Measurements from ENCODE around the gene TMEM255B. TPM values are rescaled to one million over a fixed set of nuclear protein-coding genes. Genes with fewer than 3 reads are reported as not detected.

TMEM255B gene
- total and polyA plus RNA-seq, 2 of the 4 experiments (the other 2 are of a cell fraction) = 0.36 to 0.94 TPM

- ChIA-PET CTCF (no interaction called here), POLR2A (ENCODE audit: unreplicated experiment) (no interaction called here)
- peaks cover 48% of the 10 kb centered on the region for H3K9me1 ChIP-seq (ENCODE audit: insufficient read depth, low read length)
- ATAC-seq (ENCODE audit: low read depth) = peak; percentile 19
- no peak overlapping the region for H3K4me3 ChIP-seq (ENCODE audit: insufficient read depth, low read depth, low read length)
- peaks cover 7 to 82% of the 10 kb centered on the region in 2 experiments for H3K79me1 ChIP-seq (ENCODE audit: low read depth in 1 of 2, low read length in 2 of 2)
- peak overlapping the region; percentile 34 for H3K4ac ChIP-seq (ENCODE audit: low read depth, low read length)
- peak overlapping the region; percentile 7 for H2AK9ac ChIP-seq (replicated peaks; ENCODE audit: low read depth, low read length, poor library complexity)
- TF ChIP-seq RAD21 (IDR thresholded peaks at IDR 0.05; ENCODE audit: low read length) (no peak), CHD1 (IDR thresholded peaks at IDR 0.05; ENCODE audit: low read depth, low read length) (no peak), ELK1 (IDR thresholded peaks at IDR 0.05; ENCODE audit: borderline replicate concordance, low read depth, low read length) (no peak), MAFK (IDR thresholded peaks at IDR 0.05; ENCODE audit: low read depth, low read length) (no peak), NFE2L2 (IDR thresholded peaks at IDR 0.05; ENCODE audit: low read depth, low read length) (no peak), USF2 (IDR thresholded peaks at IDR 0.05; ENCODE audit: low read depth, low read length) (no peak), RCOR1 (IDR thresholded peaks at IDR 0.05; ENCODE audit: insufficient replicate concordance, low read length) (no peak)
- H3K36me3 ChIP-seq (ENCODE audit: control insufficient read depth, insufficient read depth, low read length) = peaks cover 34% of the 10 kb centered on the region
- WGBS, 2 experiments (ENCODE audit: extremely low coverage in 2 of 2, insufficient read length in 1 of 2) = 0% methylated on average over 2 of the region's 9 CpGs; no CpG with 5 or more reads in 1 of the 2 experiments
- no peaks in the 10 kb centered on the region for H3K27me3 ChIP-seq (ENCODE audit: control insufficient read depth, insufficient read depth, low read length)
- peak overlapping the region; percentile 23 for H3K14ac ChIP-seq (replicated peaks; ENCODE audit: low read depth, low read length)
- peak overlapping the region; percentile 41; the same call in 1 of the 2 replicates for H3K27ac ChIP-seq (ENCODE audit: insufficient read depth, low read length)
- in situ Hi-C loops (cut with MboI; ENCODE audit: low sequenced_read_pairs) = no loop called here
- H3K9ac ChIP-seq (ENCODE audit: low read depth, low read length) = no peak overlapping the region; the same call in 1 of the 2 replicates
- peak; percentile 78 for DNase-seq
- H4K5ac ChIP-seq (ENCODE audit: low read depth, low read length) = no peak overlapping the region
- no peak overlapping the region for H2BK20ac ChIP-seq (ENCODE audit: low read depth, low read length)
- peaks cover 100% of the 10 kb centered on the region for H4K20me1 ChIP-seq (ENCODE audit: insufficient read depth, low read length)
- H2BK120ac ChIP-seq (ENCODE audit: low read depth, low read length) = peak overlapping the region; percentile 18; the same call in 1 of the 2 replicates
- BruUV-seq (replicated peaks) = no TSS peak
- H3K9me3 ChIP-seq (ENCODE audit: control insufficient read depth, insufficient read depth, low read length) = no peaks in the 10 kb centered on the region
- H2AK5ac ChIP-seq (ENCODE audit: low read depth, low read length) = peak overlapping the region; percentile 20; the same call in 1 of the 2 replicates
- peak overlapping the region; percentile 14; the same call in 1 of the 2 replicates for H4K91ac ChIP-seq (ENCODE audit: insufficient read depth, low read depth, low read length)
- H2AFZ ChIP-seq (replicated peaks; ENCODE audit: low read length, poor library complexity) = no peak overlapping the region
- peak overlapping the region; percentile 43 for H3K4me2 ChIP-seq (ENCODE audit: low read depth, low read length)
- intact Hi-C loops (cut with micrococcal nuclease) = no loop called here
- no peak overlapping the region; the same call in 1 of the 2 replicates for H3K18ac ChIP-seq (ENCODE audit: low read depth, low read length)
- peaks cover 62% of the 10 kb centered on the region for H3K4me1 ChIP-seq (ENCODE audit: control insufficient read depth, insufficient read depth, low read length)
- H2BK15ac ChIP-seq (ENCODE audit: low read depth, low read length) = no peak overlapping the region
- 0 out of 2 replicates have a peak overlapping the region, but pooled peaks have one; percentile 20 for H3K23ac ChIP-seq (ENCODE audit: low read depth, low read length)
- peak overlapping the region in 1 of 2 experiments; percentile 23; a peak in 1 of 4 replicates for H4K8ac ChIP-seq (ENCODE audit: low read depth in 2 of 2, low read length in 2 of 2)
- H2BK5ac ChIP-seq (ENCODE audit: low read depth, low read length, poor library complexity, severe bottlenecking) = peak overlapping the region; percentile 38
- no peak overlapping the region for H3K56ac ChIP-seq (ENCODE audit: extremely low read depth, insufficient read depth, low read length)
- dilution Hi-C loops (cut with HindIII; ENCODE audit: low sequenced_read_pairs, unreplicated experiment) = no loop called here
Observed at GRCh38 chr13:113856716-113857065, 97.7 kb downstream of the TMEM255B start.

Measured in IMR-90 (cell line).